ENCODE results near the gene KCNC1.

Gene KCNC1

GRCh38 chr11:17699147-17700114 lies 35.1 kb upstream of the KCNC1 start:
- no peak overlapping the region for H3K4me3 ChIP-seq (ENCODE audit: control insufficient read depth, low read depth, low read length)
- peak; percentile 42 for DNase-seq (ENCODE audit: low read depth)
- no peak for TF ChIP-seq CTCF (conservative IDR thresholded peaks at IDR 0.05; ENCODE audit: control insufficient read depth, insufficient read depth, low read depth, low read length)

- no peak for TF ChIP-seq CTCF (conservative IDR thresholded peaks at IDR 0.05; ENCODE audit: control insufficient read depth, insufficient read depth, low read depth, low read length)
- H3K4me3 ChIP-seq (ENCODE audit: control insufficient read depth, low read depth, low read length) = no peak overlapping the region
- no peak for DNase-seq (ENCODE audit: low read depth)
Measured at GRCh38 chr11:17700991-17701390, 33.6 kb upstream of the KCNC1 start.

- no peak for TF ChIP-seq CTCF (conservative IDR thresholded peaks at IDR 0.05; ENCODE audit: control insufficient read depth, insufficient read depth, low read depth, low read length)
- DNase-seq (ENCODE audit: low read depth) = no peak
- no peak overlapping the region for H3K4me3 ChIP-seq (ENCODE audit: control insufficient read depth, low read depth, low read length)
Measured at GRCh38 chr11:17702876-17703275, 31.7 kb upstream of the KCNC1 start.

GRCh38 chr11:17703951-17704350 lies 30.6 kb upstream of the KCNC1 start:
- H3K4me3 ChIP-seq (ENCODE audit: control insufficient read depth, low read depth, low read length) = no peak overlapping the region
- TF ChIP-seq CTCF (conservative IDR thresholded peaks at IDR 0.05; ENCODE audit: control insufficient read depth, insufficient read depth, low read depth, low read length) = no peak
- DNase-seq (ENCODE audit: low read depth) = peak; percentile 49

- TF ChIP-seq CTCF (conservative IDR thresholded peaks at IDR 0.05; ENCODE audit: control insufficient read depth, insufficient read depth, low read depth, low read length) = no peak
- DNase-seq (ENCODE audit: low read depth) = no peak
- no peak overlapping the region for H3K4me3 ChIP-seq (ENCODE audit: control insufficient read depth, low read depth, low read length)
Measured at GRCh38 chr11:17707830-17708229, 26.8 kb upstream of the KCNC1 start.

GRCh38 chr11:17711836-17712235 lies 22.7 kb upstream of the KCNC1 start:
- H3K4me3 ChIP-seq (ENCODE audit: control insufficient read depth, low read depth, low read length) = no peak overlapping the region
- TF ChIP-seq CTCF (conservative IDR thresholded peaks at IDR 0.05; ENCODE audit: control insufficient read depth, insufficient read depth, low read depth, low read length) = no peak
- no peak for DNase-seq (ENCODE audit: low read depth)

All from fibroblast of mammary gland (primary cell).